DOHH2 (cell line): ENCODE results near the gene KIF1A.

Experiments used
- H3F3A ChIP-seq: fragments of 200-600 bp; sonication (generic), shearing (Covaris generic); 2 replicates; pipeline ENCODE4 v1.6.0; 2016; ENCODE audit warnings: antibody characterized with exemption, mild to moderate bottlenecking; ENCODE audit not compliant: control insufficient read depth, insufficient read depth
- H3K27ac ChIP-seq: fragments of 200-600 bp; sonication (generic); 2 replicates; pipeline ENCODE4 v1.5.1; 2014; ENCODE audit warnings: low read depth, mild to moderate bottlenecking, low read length, moderate library complexity
- H3K27me3 ChIP-seq: fragments of 200-600 bp; sonication (generic); 2 replicates; pipeline ENCODE4 v1.6.1; 2014; ENCODE audit warnings: mild to moderate bottlenecking, low read length, mixed read lengths; ENCODE audit not compliant: control insufficient read depth
- H3K36me3 ChIP-seq: fragments of 200-600 bp; sonication (generic); 2 replicates; pipeline ENCODE4 v1.6.1; 2014; ENCODE audit warnings: mild to moderate bottlenecking, low read length, moderate library complexity, mixed read lengths; ENCODE audit not compliant: control insufficient read depth
- H3K4me1 ChIP-seq: fragments of 200-600 bp; sonication (generic); 2 replicates; pipeline ENCODE4 v1.6.1; 2014; ENCODE audit warnings: mild to moderate bottlenecking, low read length, mixed read lengths; ENCODE audit not compliant: control insufficient read depth
- H3K4me2 ChIP-seq: fragments of 200-600 bp; sonication (generic); 2 replicates; pipeline ENCODE4 v1.6.0; 2014; ENCODE audit warnings: mild to moderate bottlenecking, low read length, moderate library complexity
- H3K4me3 ChIP-seq: fragments of 200-600 bp; sonication (generic); 2 replicates; pipeline ENCODE4 v1.5.1; 2014; ENCODE audit warnings: mild to moderate bottlenecking, low read length, mixed read lengths
- H3K79me2 ChIP-seq: fragments of 200-600 bp; sonication (generic); 2 replicates; pipeline ENCODE4 v1.6.1; 2014; ENCODE audit warnings: mild to moderate bottlenecking, low read length, mixed read lengths; ENCODE audit not compliant: control insufficient read depth
- H3K9me2 ChIP-seq: fragments of 200-600 bp; sonication (generic); replicated peaks from 2 replicates; pipeline ENCODE4 v1.6.1; 2014; ENCODE audit warnings: mild to moderate bottlenecking, low read length, mixed read lengths; ENCODE audit not compliant: control insufficient read depth
- H3K9me3 ChIP-seq: fragments of 200-600 bp; sonication (generic); 2 replicates; pipeline ENCODE4 v1.6.1; 2014; ENCODE audit warnings: antibody characterized with exemption, low read length, mixed read lengths; ENCODE audit not compliant: control insufficient read depth, insufficient read depth
- H4K20me1 ChIP-seq: fragments of 200-600 bp; sonication (generic); 2 replicates; pipeline ENCODE4 v1.6.0; 2014; ENCODE audit warnings: low read depth, mild to moderate bottlenecking, antibody characterized with exemption, low read length, moderate library complexity; ENCODE audit not compliant: control insufficient read depth, insufficient read depth
- EZH2phosphoT487 ChIP-seq: fragments of 200-600 bp; sonication (generic); IDR thresholded peaks from 2 replicates; pipeline ENCODE4 v1.6.1; 2017; ENCODE audit warnings: borderline replicate concordance, mild to moderate bottlenecking, antibody characterized with exemption, low read length, moderate library complexity, mixed read lengths
- TF ChIP-seq, protein P1 (sequence below): fragments of 200-600 bp; sonication (generic); IDR thresholded peaks from one replicate; pipeline ENCODE4 v1.5.1; 2014; ENCODE audit warnings: antibody characterized with exemption, mild to moderate bottlenecking, low read depth, low read length; ENCODE audit not compliant: poor library complexity, severe bottlenecking

KIF1A gene

DNA sequence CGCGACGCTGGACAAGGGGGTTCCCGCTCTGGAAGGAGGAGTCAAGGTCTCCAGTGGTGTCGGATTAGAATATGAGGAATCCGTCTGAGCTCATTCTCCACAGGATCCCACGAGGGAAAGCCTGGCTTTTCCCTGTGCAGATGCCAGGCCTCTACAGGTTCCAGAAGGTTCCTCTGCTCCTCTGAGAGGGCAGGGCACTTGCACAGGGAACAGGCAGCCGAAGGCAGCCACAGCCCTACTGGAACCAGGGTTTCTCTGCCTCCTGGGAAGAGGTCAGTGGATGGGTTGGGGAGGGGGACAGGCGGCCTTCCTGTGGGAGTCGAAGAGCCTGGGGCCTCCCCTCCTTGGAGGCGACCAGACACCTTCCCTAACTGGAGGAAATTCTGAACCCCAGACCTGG is 130.0 kb downstream of the KIF1A start:
- no peak for TF ChIP-seq EZH2phosphoT487
- TF ChIP-seq, protein P1, sequence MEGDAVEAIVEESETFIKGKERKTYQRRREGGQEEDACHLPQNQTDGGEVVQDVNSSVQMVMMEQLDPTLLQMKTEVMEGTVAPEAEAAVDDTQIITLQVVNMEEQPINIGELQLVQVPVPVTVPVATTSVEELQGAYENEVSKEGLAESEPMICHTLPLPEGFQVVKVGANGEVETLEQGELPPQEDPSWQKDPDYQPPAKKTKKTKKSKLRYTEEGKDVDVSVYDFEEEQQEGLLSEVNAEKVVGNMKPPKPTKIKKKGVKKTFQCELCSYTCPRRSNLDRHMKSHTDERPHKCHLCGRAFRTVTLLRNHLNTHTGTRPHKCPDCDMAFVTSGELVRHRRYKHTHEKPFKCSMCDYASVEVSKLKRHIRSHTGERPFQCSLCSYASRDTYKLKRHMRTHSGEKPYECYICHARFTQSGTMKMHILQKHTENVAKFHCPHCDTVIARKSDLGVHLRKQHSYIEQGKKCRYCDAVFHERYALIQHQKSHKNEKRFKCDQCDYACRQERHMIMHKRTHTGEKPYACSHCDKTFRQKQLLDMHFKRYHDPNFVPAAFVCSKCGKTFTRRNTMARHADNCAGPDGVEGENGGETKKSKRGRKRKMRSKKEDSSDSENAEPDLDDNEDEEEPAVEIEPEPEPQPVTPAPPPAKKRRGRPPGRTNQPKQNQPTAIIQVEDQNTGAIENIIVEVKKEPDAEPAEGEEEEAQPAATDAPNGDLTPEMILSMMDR: no peak
- H3K36me3 ChIP-seq: no peaks in the 10 kb centered on the region
- H3K4me1 ChIP-seq: no peaks in the 10 kb centered on the region
- no peaks in the 10 kb centered on the region for H3K79me2 ChIP-seq
- peaks cover 11% of the 10 kb centered on the region for H3K27me3 ChIP-seq
- H3K27ac ChIP-seq: no peak overlapping the region
- H3K4me3 ChIP-seq: no peak overlapping the region
- H3K9me2 ChIP-seq: no peaks in the 10 kb centered on the region
- H3F3A ChIP-seq: no peaks in the 10 kb centered on the region
- no peaks in the 10 kb centered on the region for H3K9me3 ChIP-seq
- no peaks in the 10 kb centered on the region for H4K20me1 ChIP-seq
- H3K4me2 ChIP-seq: no peak overlapping the region

DNA sequence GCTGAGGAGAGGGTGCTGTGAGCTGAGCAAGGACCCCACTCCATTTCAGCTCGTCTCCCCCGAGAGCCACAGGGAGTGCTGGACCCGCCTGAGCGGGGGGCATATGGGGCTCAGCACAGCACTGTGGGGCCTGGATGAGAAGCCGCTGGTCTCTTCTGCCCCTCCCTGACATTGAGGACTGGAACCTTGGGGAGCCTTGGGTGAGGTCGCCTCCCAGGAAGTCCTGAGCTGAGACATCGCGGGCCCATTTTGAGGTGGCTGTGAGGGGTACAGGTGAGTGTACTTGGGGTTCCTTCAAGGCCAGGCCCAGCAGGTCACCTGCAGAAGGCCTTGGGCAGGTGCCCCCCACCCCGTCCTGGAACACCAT is 131.5 kb downstream of the KIF1A start:
- Histone ChIP-seq H3K27me3 (peaks cover 11% of the 10 kb centered on the region), H3F3A (no peaks in the 10 kb centered on the region), H3K4me3 (no peak overlapping the region), H3K36me3 (no peaks in the 10 kb centered on the region), H3K9me2 (no peaks in the 10 kb centered on the region), H3K9me3 (no peaks in the 10 kb centered on the region), H3K4me2 (no peak overlapping the region), H3K27ac (no peak overlapping the region), H3K4me1 (no peaks in the 10 kb centered on the region), H4K20me1 (no peaks in the 10 kb centered on the region), H3K79me2 (no peaks in the 10 kb centered on the region)
- TF ChIP-seq, protein P1: no peak
- no peak for TF ChIP-seq EZH2phosphoT487

DNA sequence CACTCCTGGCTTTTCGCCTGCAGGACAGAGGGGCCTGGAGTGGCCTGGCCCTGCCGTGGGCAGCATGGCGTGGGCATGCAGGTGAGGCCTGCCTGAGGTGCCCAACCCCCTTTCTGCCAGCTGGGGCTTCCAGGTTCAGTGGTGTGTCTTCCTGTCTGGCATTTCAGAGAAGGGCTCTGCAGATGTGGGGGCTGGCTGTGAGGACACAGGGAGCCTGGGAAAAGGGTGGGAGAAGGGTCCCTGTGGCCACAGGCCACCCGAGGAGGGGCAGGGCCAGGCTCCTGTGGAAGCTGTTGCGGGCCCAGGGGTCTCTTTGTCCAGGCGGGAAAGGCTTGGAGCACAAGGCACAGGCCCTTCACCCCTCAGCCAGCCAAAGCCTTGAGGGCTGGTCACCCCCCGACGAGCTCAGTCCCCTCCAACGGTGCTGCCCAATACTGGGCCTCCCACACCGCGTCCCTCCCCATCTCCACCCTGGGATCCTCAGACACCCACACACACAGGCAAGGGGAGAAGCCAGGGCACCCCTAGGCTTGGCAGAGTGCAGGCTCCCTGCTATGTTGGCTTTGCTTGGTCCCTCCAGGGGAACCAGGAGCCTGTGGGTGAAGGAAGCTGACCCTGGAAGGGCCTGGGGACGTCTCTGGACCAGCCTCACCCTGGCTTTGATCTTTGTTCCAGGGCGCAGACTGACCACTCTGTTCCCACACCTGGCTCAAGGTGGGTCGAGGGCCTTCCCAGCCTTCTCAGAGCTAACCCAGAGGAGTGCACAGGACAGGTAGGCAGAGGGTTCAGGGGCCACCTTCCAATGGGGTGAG is 132.1 kb downstream of the KIF1A start:
- H3K36me3 ChIP-seq: no peaks in the 10 kb centered on the region
- no peaks in the 10 kb centered on the region for H3F3A ChIP-seq
- H3K79me2 ChIP-seq: no peaks in the 10 kb centered on the region
- H3K4me1 ChIP-seq: no peaks in the 10 kb centered on the region
- no peak overlapping the region for H3K4me3 ChIP-seq
- no peak overlapping the region for H3K27ac ChIP-seq
- peaks cover 11% of the 10 kb centered on the region for H3K27me3 ChIP-seq
- no peak overlapping the region for H3K4me2 ChIP-seq
- no peak for TF ChIP-seq EZH2phosphoT487
- TF ChIP-seq, protein P1: no peak
- H4K20me1 ChIP-seq: no peaks in the 10 kb centered on the region
- H3K9me3 ChIP-seq: no peaks in the 10 kb centered on the region
- H3K9me2 ChIP-seq: no peaks in the 10 kb centered on the region
